Activated T-cell treated with anti-CD3 and anti-CD28 coated beads, Interleukin-2, amount 50 U/mL, for 1 hour (primary cell): ENCODE measurements around the gene NKX1-2.

Experiments used
- DNase-seq: peaks from one replicate; pipeline ENCODE4 v3.0.0-alpha.2; 2020

The NKX1-2 gene

DNA sequence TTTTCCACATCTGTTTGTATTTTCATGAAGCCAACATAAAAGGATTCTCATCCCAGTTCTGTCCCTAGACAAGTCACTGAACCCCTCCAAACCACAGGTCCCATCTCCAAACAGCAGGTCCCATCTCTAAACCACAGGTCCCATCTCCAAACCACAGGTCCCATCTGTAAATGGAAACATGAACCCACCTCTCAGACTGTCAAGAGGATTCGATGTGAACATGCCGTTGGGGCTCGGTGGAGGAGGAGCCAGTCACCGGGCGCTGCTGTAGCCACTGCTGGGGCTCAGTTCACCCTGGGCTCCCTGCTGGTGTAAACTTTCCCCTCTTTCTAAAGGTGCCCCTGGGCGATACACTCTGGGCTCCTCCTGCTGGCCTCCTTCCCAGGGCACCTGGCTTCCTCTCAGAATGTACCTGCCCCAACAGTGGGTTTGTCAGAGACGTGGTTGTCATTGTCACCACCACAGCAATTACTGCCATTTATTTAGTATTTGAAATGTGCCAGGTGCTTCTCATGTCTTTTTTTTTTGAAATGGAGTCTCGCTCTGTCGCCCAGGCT is 24.8 kb upstream of the NKX1-2 start:
- DNase-seq = no peak

GRCh38 chr10:124473070-124473469 is 23.2 kb upstream of the NKX1-2 start:
- no peak for DNase-seq

DNA sequence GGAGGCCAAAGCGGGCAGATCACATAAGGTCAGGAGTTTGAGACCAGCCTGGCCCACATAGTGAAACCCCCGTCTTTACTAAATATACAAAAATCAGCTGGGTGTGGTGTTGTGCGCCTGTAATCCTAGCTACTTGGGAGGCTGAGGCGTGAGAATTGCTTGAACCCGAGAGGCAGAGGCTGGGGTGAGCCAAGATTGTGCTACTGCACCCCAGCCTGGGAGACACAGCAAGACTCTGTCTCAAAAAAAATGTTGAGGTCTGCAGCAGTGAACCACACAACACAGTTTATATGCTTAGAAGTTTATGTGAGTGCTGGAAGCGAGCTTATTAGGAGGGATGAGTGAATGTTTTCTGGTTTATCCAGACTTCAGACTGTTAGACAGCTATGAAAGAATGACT is 22.2 kb upstream of the NKX1-2 start:
- DNase-seq = no peak

DNA sequence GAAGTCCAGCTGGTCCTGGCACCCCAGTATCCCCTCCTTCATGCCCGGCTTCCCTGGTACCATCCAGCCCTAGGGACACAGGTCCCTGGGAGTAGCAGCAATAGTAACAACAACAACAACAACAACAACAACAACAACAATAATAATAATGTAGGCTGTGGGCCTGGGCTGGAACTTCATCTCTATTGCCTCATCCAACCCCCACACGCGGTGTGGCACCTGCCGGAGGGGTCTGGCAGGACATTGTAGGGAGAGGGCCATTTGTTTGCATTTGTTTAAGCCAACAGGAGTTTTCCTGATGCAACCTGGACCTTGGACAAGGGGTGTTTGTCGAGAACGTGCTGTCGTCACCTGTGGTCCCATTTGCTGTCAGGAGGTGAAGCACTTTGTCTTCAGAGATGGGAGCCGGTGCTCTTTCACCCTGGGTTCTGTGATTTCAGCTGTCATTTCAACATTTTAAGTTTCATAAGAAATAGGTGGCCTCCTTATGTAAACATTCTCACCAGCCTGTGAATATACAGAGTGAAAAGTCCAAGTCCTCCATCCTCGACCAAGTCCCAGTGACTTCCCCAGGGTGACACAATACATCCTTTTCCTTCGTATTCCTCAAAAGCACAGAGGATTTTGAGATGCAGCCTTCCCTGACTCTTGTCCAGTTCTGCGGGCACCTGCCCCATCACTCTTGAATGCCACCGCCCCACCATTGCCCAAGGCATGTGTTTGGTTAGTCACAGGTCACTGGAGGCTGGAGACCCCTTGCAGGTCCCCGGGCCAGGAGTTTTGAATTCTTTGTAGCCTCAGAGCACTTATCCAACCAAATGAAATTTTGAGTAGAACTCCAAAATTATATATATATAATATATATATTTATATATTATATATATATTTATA is 21.0 kb upstream of the NKX1-2 start:
- DNase-seq = no peak

GRCh38 chr10:124469956-124470484 is 20.2 kb upstream of the NKX1-2 start:
- no peak for DNase-seq

- DNase-seq = no peak
Observed at GRCh38 chr10:124468624-124469023, 18.8 kb upstream of the NKX1-2 start.

- DNase-seq = no peak
Observed at GRCh38 chr10:124467165-124467564, 17.3 kb upstream of the NKX1-2 start.

DNA sequence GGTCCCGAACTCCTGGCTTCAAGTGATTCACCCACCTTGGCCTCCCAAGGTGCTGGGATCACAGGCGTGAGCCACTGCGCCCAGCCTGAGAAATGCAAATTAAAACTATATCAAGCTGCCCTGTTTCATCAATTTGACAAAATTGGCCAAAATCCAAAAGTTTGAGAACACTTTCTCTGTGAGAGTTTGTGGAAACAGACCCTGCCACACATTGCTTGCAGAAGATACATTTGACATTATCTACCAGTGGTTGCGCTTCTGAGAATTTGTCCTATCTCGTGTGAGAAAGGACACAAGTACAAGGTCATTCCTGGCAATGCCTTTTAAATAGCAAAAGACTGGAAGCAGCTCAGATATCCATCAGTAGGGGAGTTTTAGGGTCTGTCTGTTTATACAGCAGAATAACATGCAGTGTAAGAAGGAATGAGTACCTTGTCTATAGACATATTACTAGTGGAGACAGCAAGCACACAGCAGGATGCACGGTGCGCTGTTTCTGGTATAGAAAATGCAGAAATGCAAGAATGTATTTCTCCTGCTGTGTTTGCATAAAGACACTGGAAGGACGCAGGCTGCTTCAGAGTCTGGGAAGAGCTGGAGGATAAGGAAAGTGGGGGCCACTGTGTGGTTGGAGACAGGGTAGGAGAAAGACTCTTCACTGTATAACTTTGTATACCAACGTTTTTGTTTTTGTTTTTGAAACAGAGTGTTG is 16.1 kb upstream of the NKX1-2 start:
- DNase-seq = no peak

DNA sequence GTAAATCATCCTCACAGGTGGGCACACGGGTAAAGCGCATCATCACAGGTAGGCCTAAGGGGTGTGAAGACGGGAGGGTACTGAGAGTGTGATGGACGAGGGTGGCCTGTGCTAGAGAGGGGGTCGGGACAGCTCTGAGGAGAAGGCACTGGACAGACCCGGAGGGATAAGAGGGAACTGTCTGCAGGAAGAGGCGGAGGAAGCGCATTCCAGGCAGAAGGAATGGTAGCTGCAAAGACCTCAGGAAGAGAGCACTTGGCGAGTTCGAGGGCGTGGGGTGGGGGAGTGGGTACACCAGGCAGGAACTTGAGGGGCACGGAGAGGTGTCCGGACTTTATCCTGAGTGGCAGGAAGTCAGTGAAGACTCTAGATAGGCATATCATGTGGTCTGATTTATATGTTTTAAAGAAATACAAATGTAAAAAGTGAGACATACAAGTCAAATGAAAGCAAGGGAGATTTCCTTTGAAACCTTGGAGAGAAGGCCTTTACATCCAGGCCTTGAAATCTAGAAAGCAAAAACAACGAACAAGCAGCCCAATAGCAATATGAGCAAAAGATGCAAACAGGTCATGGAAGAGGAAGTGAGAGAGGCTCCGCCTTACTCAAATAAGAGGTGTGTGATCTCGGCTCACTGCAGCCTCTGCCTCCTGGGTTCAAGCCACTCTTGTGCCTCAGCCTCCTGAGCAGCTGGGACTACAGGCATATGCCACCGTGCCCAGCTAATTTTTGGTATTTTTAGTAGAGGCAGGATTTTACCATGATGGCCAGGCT is 15.4 kb upstream of the NKX1-2 start:
- no peak for DNase-seq

GRCh38 chr10:124464028-124464965 is 14.5 kb upstream of the NKX1-2 start:
- no peak for DNase-seq

DNA sequence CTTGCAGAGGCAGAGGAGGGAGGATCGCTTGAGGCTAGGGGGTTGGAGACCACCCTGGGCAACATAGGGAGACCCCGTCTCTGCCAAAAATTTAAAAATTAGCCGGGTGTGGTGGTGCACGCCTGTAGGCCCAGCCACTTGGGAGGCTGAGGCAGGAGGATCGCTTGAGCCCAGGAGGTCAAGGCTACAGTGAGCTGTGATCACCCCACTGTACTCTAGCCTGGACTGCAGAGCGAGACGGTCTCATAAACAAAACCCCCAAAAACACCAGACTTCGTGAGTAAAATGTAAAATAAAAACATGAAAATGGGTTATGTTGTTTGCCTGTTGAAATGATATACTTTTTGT is 12.5 kb upstream of the NKX1-2 start:
- no peak for DNase-seq

GRCh38 chr10:124461642-124462347 is 12.0 kb upstream of the NKX1-2 start, which contains the start of gene LHPP:
TSS of gene LHPP (plus strand) at chr10:124461823. CDS start at chr10:124461863, 40 bp downstream.
- DNase-seq = peak; percentile 91

GRCh38 chr10:124460144-124460543 is 10.3 kb upstream of the NKX1-2 start:
- no peak for DNase-seq

GRCh38 chr10:124459395-124459794 is 9.6 kb upstream of the NKX1-2 start:
- DNase-seq = no peak

GRCh38 chr10:124458889-124459288 is 9.1 kb upstream of the NKX1-2 start:
- DNase-seq = no peak

- no peak for DNase-seq
Observed at GRCh38 chr10:124458473-124458872, 8.6 kb upstream of the NKX1-2 start.

- no peak for DNase-seq
Observed at GRCh38 chr10:124455441-124455840, 5.6 kb upstream of the NKX1-2 start.

GRCh38 chr10:124453960-124454610 is 4.2 kb upstream of the NKX1-2 start:
- DNase-seq = no peak

- no peak for DNase-seq
Observed at GRCh38 chr10:124451276-124451675, 1.4 kb upstream of the NKX1-2 start.

DNA sequence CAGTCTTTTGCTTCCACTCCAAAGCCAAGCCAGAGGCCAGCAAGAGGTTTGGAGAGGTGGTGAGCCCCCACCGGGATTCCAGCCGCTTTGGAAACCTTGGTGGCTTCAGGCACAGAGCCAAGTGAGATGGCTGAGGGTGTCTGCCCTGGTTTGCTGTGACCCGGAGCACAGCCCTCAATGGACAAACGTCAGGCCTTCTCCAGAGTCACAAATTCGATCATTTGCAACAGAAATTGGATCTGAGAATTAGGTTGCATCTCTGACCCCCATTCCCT is 885 bp upstream of the NKX1-2 start:
- no peak for DNase-seq
